IMR-90 (cell line): ENCODE results near the gene ARRDC3. TPM values are rescaled to one million over a fixed set of nuclear protein-coding genes. Genes with fewer than 3 reads are reported as not detected.

Experiments used
- ATAC-seq: fragments of 200-7000 bp; cut with Tn5 transposase; 2 replicates; pipeline ENCODE4 v1.9.1; 2020; ENCODE audit warnings: low read depth, mild to moderate bottlenecking, moderate library complexity
- BruUV-seq: library from RNA; stranded (reverse); fragments of 400-500 nt; replicated peaks from 2 replicates; lab custom pipeline; 2021; lab: Mats Ljungman, UMichigan
- CTCF ChIA-PET: fragments of 300-600 bp; formaldehyde crosslinking; extraction: SDS; loops from one replicate; lab custom pipeline; 2021; ENCODE audit warnings: antibody characterized with exemption; lab: Yijun Ruan, JAX
- POLR2A ChIA-PET: fragments of 300-600 bp; sonication (Branson Sonifier 250); formaldehyde crosslinking; loops from one replicate; lab custom pipeline; 2022; ENCODE audit warnings: antibody characterized with exemption; ENCODE audit not compliant: unreplicated experiment; lab: Charles Lee
- DNase-seq: peaks from one replicate; pipeline ENCODE4 v3.0.0; 2013
- H2AFZ ChIP-seq: replicated peaks from 2 replicates; pipeline ENCODE3; 2013; ENCODE audit warnings: low read length, mild to moderate bottlenecking; ENCODE audit not compliant: poor library complexity
- H2AK5ac ChIP-seq: 2 replicates; pipeline ENCODE4 v1.6.1; 2013; ENCODE audit warnings: low read depth, low read length, inconsistent platforms
- H2AK9ac ChIP-seq: replicated peaks from 2 replicates; pipeline ENCODE3; 2013; ENCODE audit warnings: mild to moderate bottlenecking, low read depth, low read length, moderate library complexity; ENCODE audit not compliant: poor library complexity
- H2BK120ac ChIP-seq: 2 replicates; pipeline ENCODE4 v1.6.1; 2013; ENCODE audit warnings: low read depth, low read length, inconsistent platforms
- H2BK15ac ChIP-seq: 3 replicates; pipeline ENCODE4 v1.6.1; 2013; ENCODE audit warnings: low read depth, low read length, inconsistent platforms
- H2BK20ac ChIP-seq: 2 replicates; pipeline ENCODE4 v1.6.1; 2013; ENCODE audit warnings: low read depth, mild to moderate bottlenecking, inconsistent platforms, low read length, moderate library complexity
- H2BK5ac ChIP-seq: 2 replicates; pipeline ENCODE4 v1.6.1; 2013; ENCODE audit warnings: mild to moderate bottlenecking, low read depth, low read length, inconsistent platforms; ENCODE audit not compliant: poor library complexity, severe bottlenecking
- H3K14ac ChIP-seq: replicated peaks from 2 replicates; pipeline ENCODE4 v1.6.1; 2013; ENCODE audit warnings: low read depth, low read length, inconsistent platforms
- H3K18ac ChIP-seq: 2 replicates; pipeline ENCODE4 v1.6.1; 2013; ENCODE audit warnings: low read depth, low read length, control low read depth
- H3K23ac ChIP-seq: 2 replicates; pipeline ENCODE4 v1.6.1; 2013; ENCODE audit warnings: low read depth, low read length, inconsistent platforms
- H3K27ac ChIP-seq: 2 replicates; pipeline ENCODE4 v1.5.1; 2013; ENCODE audit warnings: mild to moderate bottlenecking, control low read depth, low read length; ENCODE audit not compliant: insufficient read depth
- H3K27me3 ChIP-seq: 2 replicates; pipeline ENCODE4 v1.6.1; 2013; ENCODE audit warnings: low read length; ENCODE audit not compliant: control insufficient read depth, insufficient read depth
- H3K36me3 ChIP-seq: 2 replicates; pipeline ENCODE4 v1.6.1; 2013; ENCODE audit warnings: low read length, mixed read lengths; ENCODE audit not compliant: control insufficient read depth, insufficient read depth
- H3K4ac ChIP-seq: 2 replicates; pipeline ENCODE4 v1.6.1; 2013; ENCODE audit warnings: low read depth, low read length, inconsistent platforms
- H3K4me1 ChIP-seq: 2 replicates; pipeline ENCODE4 v1.6.1; 2013; ENCODE audit warnings: low read length, mixed read lengths; ENCODE audit not compliant: control insufficient read depth, insufficient read depth
- H3K4me2 ChIP-seq: 2 replicates; pipeline ENCODE4 v1.6.1; 2013; ENCODE audit warnings: low read depth, mild to moderate bottlenecking, control low read depth, low read length, moderate library complexity
- H3K4me3 ChIP-seq: 2 replicates; pipeline ENCODE4 v1.5.1; 2013; ENCODE audit warnings: low read depth, mild to moderate bottlenecking, control low read depth, low read length, moderate library complexity; ENCODE audit not compliant: insufficient read depth
- H3K56ac ChIP-seq: 2 replicates; pipeline ENCODE4 v1.6.1; 2013; ENCODE audit warnings: low read length, inconsistent platforms; ENCODE audit not compliant: insufficient read depth; ENCODE audit errors: extremely low read depth
- H3K79me1 ChIP-seq, 2 experiments: 2 replicates each; pipeline ENCODE4 v1.6.1; 2013; ENCODE audit warnings: low read length in 2 of 2, inconsistent platforms in 1 of 2, low read depth in 1 of 2
- H3K9ac ChIP-seq: 2 replicates; pipeline ENCODE4 v1.6.1; 2013; ENCODE audit warnings: low read depth, low read length, control low read depth
- H3K9me1 ChIP-seq: 2 replicates; pipeline ENCODE4 v1.6.1; 2013; ENCODE audit warnings: low read length, inconsistent platforms; ENCODE audit not compliant: insufficient read depth
- H3K9me3 ChIP-seq: 2 replicates; pipeline ENCODE4 v1.6.1; 2013; ENCODE audit warnings: low read length; ENCODE audit not compliant: control insufficient read depth, insufficient read depth
- H4K20me1 ChIP-seq: 2 replicates; pipeline ENCODE4 v1.6.1; 2013; ENCODE audit warnings: low read length, inconsistent platforms; ENCODE audit not compliant: insufficient read depth
- H4K5ac ChIP-seq: 2 replicates; pipeline ENCODE4 v1.6.1; 2013; ENCODE audit warnings: mild to moderate bottlenecking, low read depth, low read length, control low read depth
- H4K8ac ChIP-seq, 2 experiments: 2 replicates each; pipeline ENCODE4 v1.6.1; 2013; ENCODE audit warnings: low read depth in 2 of 2, low read length in 2 of 2, control low read depth in 1 of 2, inconsistent platforms in 1 of 2
- H4K91ac ChIP-seq: 2 replicates; pipeline ENCODE4 v1.6.1; 2013; ENCODE audit warnings: low read depth, low read length, inconsistent platforms; ENCODE audit not compliant: insufficient read depth
- BHLHE40 ChIP-seq: fragments of 150-350 bp; IDR thresholded peaks from 2 replicates; pipeline ENCODE4 v1.6.1; 2016; ENCODE audit warnings: mild to moderate bottlenecking, low read depth, low read length
- CEBPB ChIP-seq: IDR thresholded peaks from 2 replicates; pipeline ENCODE4 v1.6.1; 2012; ENCODE audit warnings: low read depth, low read length, improper control_type of control experiment
- CHD1 ChIP-seq: IDR thresholded peaks from 2 replicates; pipeline ENCODE4 v1.6.1; 2012; ENCODE audit warnings: low read depth, low read length, improper control_type of control experiment
- CTCF ChIP-seq: conservative IDR thresholded peaks from 2 replicates; pipeline ENCODE4 v1.5.1; 2012; ENCODE audit warnings: mild to moderate bottlenecking, low read depth, low read length, improper control_type of control experiment
- ELK1 ChIP-seq: fragments of 150-350 bp; IDR thresholded peaks from 2 replicates; pipeline ENCODE4 v1.6.1; 2016; ENCODE audit warnings: low read depth, mild to moderate bottlenecking, low read length, moderate library complexity, borderline replicate concordance
- FOS ChIP-seq: fragments of 150-350 bp; IDR thresholded peaks from 2 replicates; pipeline ENCODE4 v1.6.1; 2016; ENCODE audit warnings: low read depth, low read length
- MAFK ChIP-seq: IDR thresholded peaks from 2 replicates; pipeline ENCODE4 v1.6.1; 2012; ENCODE audit warnings: low read depth, low read length, improper control_type of control experiment
- MAZ ChIP-seq: IDR thresholded peaks from 2 replicates; pipeline ENCODE4 v1.6.1; 2012; ENCODE audit warnings: low read depth, mild to moderate bottlenecking, low read length, improper control_type of control experiment, moderate library complexity, borderline replicate concordance
- MXI1 ChIP-seq: IDR thresholded peaks from 2 replicates; pipeline ENCODE4 v1.6.1; 2012; ENCODE audit warnings: low read depth, mild to moderate bottlenecking, low read length, moderate library complexity, borderline replicate concordance
- NFE2L2 ChIP-seq: fragments of 150-350 bp; IDR thresholded peaks from 2 replicates; pipeline ENCODE4 v1.6.1; 2016; ENCODE audit warnings: low read depth, mild to moderate bottlenecking, low read length
- POLR2A ChIP-seq: IDR thresholded peaks from 2 replicates; pipeline ENCODE4 v1.6.1; 2012; ENCODE audit warnings: mild to moderate bottlenecking, low read depth, low read length
- RAD21 ChIP-seq: IDR thresholded peaks from 2 replicates; pipeline ENCODE4 v1.6.1; 2012; ENCODE audit warnings: low read length, improper control_type of control experiment
- RCOR1 ChIP-seq: IDR thresholded peaks from 2 replicates; pipeline ENCODE4 v1.6.1; 2012; ENCODE audit warnings: mild to moderate bottlenecking, low read length, improper control_type of control experiment; ENCODE audit not compliant: insufficient replicate concordance
- RFX5 ChIP-seq: IDR thresholded peaks from 2 replicates; pipeline ENCODE4 v1.8.0; 2012; ENCODE audit warnings: low read depth, mild to moderate bottlenecking, low read length, moderate library complexity
- SMC3 ChIP-seq: fragments of 150-350 bp; IDR thresholded peaks from 2 replicates; pipeline ENCODE4 v1.6.1; 2016; ENCODE audit warnings: low read depth, mild to moderate bottlenecking, antibody characterized with exemption, low read length, moderate library complexity
- USF2 ChIP-seq: fragments of 150-350 bp; IDR thresholded peaks from 2 replicates; pipeline ENCODE4 v1.6.1; 2017; ENCODE audit warnings: mild to moderate bottlenecking, antibody characterized with exemption, low read length, low read depth
- WGBS, 2 experiments: methylation state at CpG; one replicate each; pipeline versions ENCODE4 v1.1.5 to v1.1.7; 2013; ENCODE audit warnings: missing lambda C conversion rate in 2 of 2; ENCODE audit not compliant: insufficient read length in 1 of 2; ENCODE audit errors: extremely low coverage in 2 of 2; 5-methylcytosine and 5-hydroxymethylcytosine counted together
- dilution Hi-C: fragments of 300-500 bp; cut with HindIII; formaldehyde crosslinking; loops from one replicate; pipeline ENCODE4 v1.14.3; 2018; ENCODE audit warnings: low sequenced_read_pairs; ENCODE audit not compliant: unreplicated experiment
- in situ Hi-C: fragments of 300-500 bp; cut with MboI; formaldehyde crosslinking; loops from 3 replicates; pipeline ENCODE4 v1.14.3; 2019; ENCODE audit warnings: low sequenced_read_pairs, inconsistent platforms, mixed read lengths
- intact Hi-C: fragments of 100-400 bp; cut with micrococcal nuclease; formaldehyde crosslinking; loops from 2 replicates; pipeline ENCODE4 v1.10.0; 2022
- polyA plus RNA-seq, 3 experiments: library from polyadenylated mRNA; depleted of rRNA; stranded (reverse); fragments of >200 nt; gene quantifications; 2 replicates each; pipeline ENCODE4 v1.2.3, GENCODE V29; 2012; ENCODE audit warnings: low replicate concordance in 1 of 3
- total RNA-seq: library from RNA; depleted of rRNA; stranded (reverse); fragments of >200 nt; gene quantifications from 2 replicates; pipeline ENCODE4 v1.2.3, GENCODE V29; 2012

ARRDC3 gene
- total and polyA plus RNA-seq, 2 of the 4 experiments (the other 2 are of a cell fraction) = 19.3 to 86.7 TPM

- Histone ChIP-seq H3K56ac (no peak overlapping the region), H2AFZ (no peak overlapping the region), H3K4me2 (no peak overlapping the region), H4K8ac (no peak overlapping the region), H3K23ac (no peak overlapping the region), H4K5ac (no peak overlapping the region), H3K4me1 (peaks cover 4% of the 10 kb centered on the region; the same call in 1 of the 2 replicates), H2BK5ac (no peak overlapping the region), H3K79me1 (0 out of 4 replicates have a peak, but pooled peaks cover 2% of the 10 kb centered on the region in 2 experiments), H3K9me1 (peaks cover 4% of the 10 kb centered on the region; the same call in 1 of the 2 replicates), H3K4ac (no peak overlapping the region), H2AK5ac (no peak overlapping the region), H2BK15ac (no peak overlapping the region), H2BK20ac (no peak overlapping the region), H3K36me3 (no peaks in the 10 kb centered on the region), H3K27me3 (no peaks in the 10 kb centered on the region), H3K9ac (no peak overlapping the region), H2BK120ac (no peak overlapping the region), H3K14ac (no peak overlapping the region), H4K20me1 (no peaks in the 10 kb centered on the region), H3K27ac (no peak overlapping the region), H3K4me3 (no peak overlapping the region), H4K91ac (no peak overlapping the region), H2AK9ac (no peak overlapping the region), H3K18ac (no peak overlapping the region), H3K9me3 (no peaks in the 10 kb centered on the region)
- dilution Hi-C loops = no loop called here
- DNase-seq (no peak), ATAC-seq (no peak)
- TF ChIP-seq MAFK (no peak), RCOR1 (no peak), ELK1 (no peak), CHD1 (no peak), BHLHE40 (no peak), SMC3 (no peak), USF2 (no peak), CEBPB (no peak), MXI1 (no peak), FOS (no peak), NFE2L2 (no peak), CTCF (no peak), POLR2A (no peak), MAZ (no peak), RFX5 (no peak), RAD21 (no peak)
- CTCF ChIA-PET = no interaction called here
- POLR2A ChIA-PET = no interaction called here
- intact Hi-C loops = no loop called here
- BruUV-seq = no TSS peak
- in situ Hi-C loops = no loop called here
- 100% methylated on average over 3 of the region's 9 CpGs; no CpG with 5 or more reads in 1 of the 2 experiments for WGBS, 2 experiments
Observed at GRCh38 chr5:91318724-91319123, 64.4 kb downstream of the ARRDC3 start.
